ENCODE measurements around the gene SRR. TPM values are rescaled to one million over a fixed set of nuclear protein-coding genes. Genes with fewer than 3 reads are reported as not detected.

The SRR gene
- total RNA-seq, 4 donors from 2014 or later: 5.6 to 29.2 (median 13.4) TPM

DNA sequence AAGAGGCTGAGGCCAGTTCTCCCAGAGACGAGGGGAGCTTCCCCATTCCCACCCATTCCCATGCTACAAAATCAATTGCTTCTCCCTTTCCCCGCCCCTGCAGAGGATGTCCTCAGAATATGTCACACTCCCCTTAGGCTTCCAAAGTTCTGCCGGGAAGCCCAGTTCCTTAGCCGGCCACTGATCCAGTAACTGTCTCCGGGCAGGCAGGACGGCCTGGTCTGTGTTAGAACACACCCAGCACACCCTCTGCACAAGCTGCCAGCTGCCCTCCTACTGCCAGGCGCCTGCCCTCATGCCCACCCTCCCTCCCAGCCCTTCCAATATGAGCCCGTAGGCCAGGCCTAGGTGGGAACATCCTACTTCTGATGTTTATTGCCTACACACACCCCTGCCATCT is 64.6 kb downstream of the SRR start:
- TF ChIP-seq, protein P1, sequence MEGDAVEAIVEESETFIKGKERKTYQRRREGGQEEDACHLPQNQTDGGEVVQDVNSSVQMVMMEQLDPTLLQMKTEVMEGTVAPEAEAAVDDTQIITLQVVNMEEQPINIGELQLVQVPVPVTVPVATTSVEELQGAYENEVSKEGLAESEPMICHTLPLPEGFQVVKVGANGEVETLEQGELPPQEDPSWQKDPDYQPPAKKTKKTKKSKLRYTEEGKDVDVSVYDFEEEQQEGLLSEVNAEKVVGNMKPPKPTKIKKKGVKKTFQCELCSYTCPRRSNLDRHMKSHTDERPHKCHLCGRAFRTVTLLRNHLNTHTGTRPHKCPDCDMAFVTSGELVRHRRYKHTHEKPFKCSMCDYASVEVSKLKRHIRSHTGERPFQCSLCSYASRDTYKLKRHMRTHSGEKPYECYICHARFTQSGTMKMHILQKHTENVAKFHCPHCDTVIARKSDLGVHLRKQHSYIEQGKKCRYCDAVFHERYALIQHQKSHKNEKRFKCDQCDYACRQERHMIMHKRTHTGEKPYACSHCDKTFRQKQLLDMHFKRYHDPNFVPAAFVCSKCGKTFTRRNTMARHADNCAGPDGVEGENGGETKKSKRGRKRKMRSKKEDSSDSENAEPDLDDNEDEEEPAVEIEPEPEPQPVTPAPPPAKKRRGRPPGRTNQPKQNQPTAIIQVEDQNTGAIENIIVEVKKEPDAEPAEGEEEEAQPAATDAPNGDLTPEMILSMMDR (IDR thresholded peaks at IDR 0.05): no peak
- no peak for TF ChIP-seq POLR2A (IDR thresholded peaks at IDR 0.05)
- no peaks in the 10 kb centered on the region for H3K4me1 ChIP-seq
- intact Hi-C loops (cut with DNase I; ENCODE audit: low total_unique reads): no loop called here
- H3K36me3 ChIP-seq: no peaks in the 10 kb centered on the region
- H3K4me3 ChIP-seq: no peak overlapping the region
- H3K9me3 ChIP-seq: no peaks in the 10 kb centered on the region
- H3K27ac ChIP-seq: no peak overlapping the region
- no peaks in the 10 kb centered on the region for H3K27me3 ChIP-seq
- no peak for DNase-seq

- no peaks in the 10 kb centered on the region for H3K9me3 ChIP-seq
- intact Hi-C loops (cut with DNase I; ENCODE audit: low total_unique reads): no loop called here
- no peaks in the 10 kb centered on the region for H3K27me3 ChIP-seq
- H3K27ac ChIP-seq: no peak overlapping the region
- no peaks in the 10 kb centered on the region for H3K4me1 ChIP-seq
- no peaks in the 10 kb centered on the region for H3K36me3 ChIP-seq
- H3K4me3 ChIP-seq: no peak overlapping the region
- TF ChIP-seq, protein P1 (IDR thresholded peaks at IDR 0.05): no peak
- TF ChIP-seq POLR2A (IDR thresholded peaks at IDR 0.05): no peak
- DNase-seq: no peak
These were observed 65.3 kb downstream of the SRR start for GRCh38 chr17:2369039-2369438.

DNA sequence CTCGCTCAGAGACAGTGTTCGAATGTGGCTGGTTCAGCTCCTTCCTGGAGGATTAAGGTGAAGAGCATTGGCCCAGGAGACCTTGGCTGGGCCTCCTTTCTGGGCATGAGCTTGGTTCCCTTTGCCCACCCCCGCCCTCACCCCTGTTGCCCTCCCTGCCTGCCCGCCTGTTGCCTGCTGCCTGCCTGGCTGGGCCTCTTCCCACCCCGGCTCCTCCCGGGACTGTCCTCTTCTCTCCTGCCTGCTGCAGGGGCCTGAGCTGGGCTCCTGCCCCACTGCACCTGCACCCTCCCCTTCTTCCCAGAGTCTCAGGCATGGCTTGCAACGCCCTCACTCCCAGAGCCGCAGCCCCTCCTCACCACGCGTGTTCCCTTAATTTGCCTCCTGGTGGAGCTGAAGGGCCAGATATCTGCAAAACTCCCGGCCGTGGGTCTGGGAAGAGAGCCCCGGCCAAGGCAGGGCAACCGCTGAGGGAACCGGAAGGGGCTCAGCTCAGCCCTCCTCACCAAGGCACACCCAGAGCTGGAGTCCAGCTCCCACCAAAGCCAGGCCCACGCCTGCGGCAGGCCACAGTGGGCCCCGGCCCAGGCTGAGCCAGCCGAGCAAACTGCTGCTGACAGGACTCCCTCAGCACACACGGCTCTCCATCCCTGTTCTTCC is 65.9 kb downstream of the SRR start:
- no peak for DNase-seq
- no peaks in the 10 kb centered on the region for H3K27me3 ChIP-seq
- intact Hi-C loops (cut with DNase I; ENCODE audit: low total_unique reads): no loop called here
- H3K9me3 ChIP-seq: no peaks in the 10 kb centered on the region
- H3K4me1 ChIP-seq: no peaks in the 10 kb centered on the region
- no peak overlapping the region for H3K27ac ChIP-seq
- TF ChIP-seq POLR2A (IDR thresholded peaks at IDR 0.05): no peak
- TF ChIP-seq, protein P1 (IDR thresholded peaks at IDR 0.05): no peak
- H3K4me3 ChIP-seq: no peak overlapping the region
- no peaks in the 10 kb centered on the region for H3K36me3 ChIP-seq

DNA sequence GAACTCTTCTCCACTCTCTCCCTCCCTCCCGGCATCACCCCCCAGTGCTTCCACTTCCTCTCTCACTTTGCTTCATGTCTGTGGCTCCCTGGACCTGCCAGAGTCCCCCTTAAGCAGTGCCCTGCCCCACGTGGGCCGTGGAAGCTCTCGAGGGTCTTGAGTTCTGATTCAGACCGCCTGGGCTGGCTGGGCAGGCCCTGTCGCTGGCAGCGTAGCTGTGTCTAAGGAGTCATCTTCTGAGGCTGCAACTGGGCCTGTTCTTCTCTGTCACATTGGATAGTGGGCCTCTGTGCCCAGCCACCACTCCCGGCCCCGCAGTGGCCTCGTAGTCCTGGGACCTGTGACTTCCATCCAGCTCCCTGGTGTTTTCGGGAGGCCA is 66.5 kb downstream of the SRR start:
- no peaks in the 10 kb centered on the region for H3K27me3 ChIP-seq
- H3K36me3 ChIP-seq: no peaks in the 10 kb centered on the region
- no peak overlapping the region for H3K4me3 ChIP-seq
- intact Hi-C loops (cut with DNase I; ENCODE audit: low total_unique reads): no loop called here
- H3K27ac ChIP-seq: no peak overlapping the region
- no peaks in the 10 kb centered on the region for H3K4me1 ChIP-seq
- H3K9me3 ChIP-seq: no peaks in the 10 kb centered on the region
- no peak for DNase-seq
- TF ChIP-seq POLR2A (IDR thresholded peaks at IDR 0.05): no peak
- TF ChIP-seq, protein P1 (IDR thresholded peaks at IDR 0.05): no peak

DNA sequence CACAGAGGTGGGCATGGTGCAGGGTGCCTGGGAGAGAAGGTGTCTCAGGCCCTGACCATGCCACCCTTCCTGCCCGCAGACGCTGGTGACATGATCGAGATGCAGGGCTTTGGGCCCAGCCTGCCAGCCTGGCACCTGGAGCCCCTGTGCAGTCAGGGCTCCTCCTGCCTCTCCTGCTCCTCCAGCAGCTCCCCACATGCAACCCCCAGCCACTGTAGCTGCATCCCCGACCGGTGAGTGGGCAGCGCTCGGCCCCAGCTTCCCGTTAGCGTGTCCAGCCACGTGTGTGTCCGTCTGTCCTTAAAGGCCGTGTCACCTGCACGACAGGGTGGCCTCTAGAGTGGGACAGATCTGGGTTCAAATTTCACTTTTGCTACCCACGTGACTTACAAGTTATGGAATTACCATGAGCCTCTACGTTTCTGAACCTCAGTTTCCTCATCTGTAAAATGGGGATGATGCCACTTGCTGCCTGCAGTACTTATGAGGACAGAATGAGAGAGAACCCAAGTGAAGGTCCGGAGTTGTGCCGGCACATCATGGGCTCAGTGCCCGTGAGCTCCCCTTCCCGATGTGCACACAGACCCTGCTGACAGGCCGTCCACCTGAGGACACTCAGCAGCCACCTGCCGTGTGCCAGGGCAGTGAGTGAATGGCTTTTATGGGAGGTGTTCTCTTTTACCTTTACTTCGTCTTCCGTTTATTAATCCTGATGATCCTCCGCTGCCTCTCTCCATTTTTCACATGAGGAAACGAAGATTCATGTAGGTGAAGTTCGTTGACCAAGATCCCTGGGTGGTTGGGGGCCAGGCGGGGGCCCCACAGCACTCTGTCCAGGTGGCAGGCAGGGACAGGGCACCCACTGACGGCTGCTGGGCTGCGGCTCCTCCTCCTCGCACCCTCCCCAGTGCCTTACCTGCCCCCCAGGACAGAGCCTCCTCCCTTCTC is 67.7 kb downstream of the SRR start:
- no peaks in the 10 kb centered on the region for H3K36me3 ChIP-seq
- DNase-seq: no peak
- intact Hi-C loops (cut with DNase I; ENCODE audit: low total_unique reads): no loop called here
- no peak overlapping the region for H3K4me3 ChIP-seq
- TF ChIP-seq POLR2A (IDR thresholded peaks at IDR 0.05): no peak
- TF ChIP-seq, protein P1 (IDR thresholded peaks at IDR 0.05): no peak
- H3K27me3 ChIP-seq: no peaks in the 10 kb centered on the region
- H3K4me1 ChIP-seq: no peaks in the 10 kb centered on the region
- no peaks in the 10 kb centered on the region for H3K9me3 ChIP-seq
- no peak overlapping the region for H3K27ac ChIP-seq
